Measurements from ENCODE around the gene SIX3.

SIX3 gene

GRCh38 chr2:44960871-44961270 is 19.4 kb downstream of the SIX3 start:
- no peak for DNase-seq

- no peak for DNase-seq
Observed at GRCh38 chr2:44962176-44962695, 20.7 kb downstream of the SIX3 start.

DNA sequence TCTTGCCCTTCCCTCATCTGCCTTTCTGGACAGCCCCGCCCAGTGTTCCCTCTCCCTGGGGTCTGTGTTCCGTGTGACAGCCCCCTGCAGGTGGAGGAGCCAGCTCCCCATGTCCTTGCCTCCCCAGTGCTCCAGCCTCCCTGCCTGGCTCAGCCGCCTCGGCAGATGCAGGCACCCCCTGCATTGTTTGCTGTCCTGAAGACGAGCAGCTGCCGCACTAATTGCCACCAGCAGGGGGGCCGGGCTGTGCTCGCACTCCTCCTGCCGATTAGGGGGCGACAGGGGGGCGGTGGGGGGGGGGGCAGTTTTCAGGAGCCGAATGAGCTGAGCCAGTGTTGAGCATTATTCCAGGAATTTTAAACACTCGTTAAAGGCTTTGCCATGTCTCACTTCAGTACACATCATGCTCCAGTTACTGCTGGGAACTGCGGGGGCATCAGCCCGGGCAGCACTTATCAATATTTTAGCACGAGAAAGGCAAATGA is 23.3 kb downstream of the SIX3 start:
- no peak for DNase-seq

DNA sequence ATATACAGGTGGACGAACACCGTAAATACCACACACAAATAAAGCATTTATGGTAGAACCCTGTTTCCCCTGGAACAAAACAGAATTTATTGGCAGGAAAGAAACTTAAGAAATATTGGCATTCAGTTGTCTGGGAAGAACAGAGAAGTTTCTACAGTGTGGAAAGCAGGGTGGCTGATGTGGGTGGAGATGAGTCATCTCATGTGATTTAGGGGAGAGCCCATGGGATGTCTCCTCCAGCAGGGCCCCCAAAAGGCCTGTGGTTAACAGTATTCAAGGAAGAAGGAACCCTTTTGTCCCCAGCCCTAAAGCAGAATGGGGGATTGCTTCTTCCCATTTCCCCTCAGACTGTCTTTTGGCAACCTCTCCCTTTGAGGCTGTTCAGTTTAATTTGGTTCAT is 24.2 kb downstream of the SIX3 start:
- DNase-seq, result no peak

- no peak for DNase-seq
Observed at GRCh38 chr2:44967056-44967455, 25.6 kb downstream of the SIX3 start.

DNA sequence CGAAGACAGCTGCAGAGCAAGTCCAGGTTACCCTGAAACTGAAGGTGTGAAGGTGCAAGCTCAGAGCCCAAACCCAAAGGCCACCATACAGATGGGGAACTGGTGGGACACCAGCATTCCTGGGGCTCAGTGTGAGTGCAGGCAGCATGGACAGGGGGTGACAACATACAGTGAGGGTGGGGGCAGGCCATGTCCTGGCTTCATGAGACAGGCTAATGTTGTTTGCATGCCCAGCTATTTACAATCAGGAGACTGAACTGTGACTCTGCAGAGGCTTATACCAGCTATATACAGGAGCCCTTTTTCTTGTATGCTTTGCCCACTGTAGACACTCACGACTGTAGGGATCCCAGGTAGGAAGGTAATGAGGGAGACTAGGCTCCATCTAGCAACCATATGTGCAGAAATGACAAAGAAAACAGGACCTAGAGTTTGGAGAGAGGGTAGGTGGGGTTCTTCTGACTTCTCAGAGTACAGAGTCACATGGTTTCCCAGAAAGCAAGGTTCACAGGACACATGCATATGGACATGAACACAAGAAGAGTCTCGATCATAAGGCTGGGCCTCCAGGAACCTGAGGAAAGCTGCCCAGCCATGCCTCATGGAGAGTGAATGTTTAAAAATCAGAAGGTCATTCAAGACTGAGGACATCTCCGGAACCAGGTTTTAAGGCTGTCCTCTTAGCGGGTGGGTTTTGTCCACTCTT is 26.4 kb downstream of the SIX3 start:
- DNase-seq, result no peak

DNA sequence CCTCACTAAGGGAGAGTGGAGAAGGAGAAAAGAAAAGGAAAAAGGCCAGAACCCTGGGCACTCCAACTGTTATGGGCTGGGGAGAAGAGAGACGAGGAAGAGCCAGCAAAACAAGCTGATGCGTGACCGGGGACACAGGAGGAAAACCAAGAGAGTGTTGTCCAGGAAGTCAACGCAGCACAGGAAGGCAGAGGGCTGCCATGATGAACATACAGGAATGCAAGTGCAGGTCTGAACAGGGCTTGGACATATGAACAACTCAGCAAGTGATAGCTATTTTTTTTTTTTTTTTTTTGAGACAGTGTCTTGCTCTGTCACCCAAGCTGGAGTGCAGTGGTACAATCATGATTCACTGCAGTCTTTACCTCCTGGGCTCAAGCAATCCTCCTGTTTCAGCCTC is 28.4 kb downstream of the SIX3 start:
- DNase-seq, result no peak

DNA sequence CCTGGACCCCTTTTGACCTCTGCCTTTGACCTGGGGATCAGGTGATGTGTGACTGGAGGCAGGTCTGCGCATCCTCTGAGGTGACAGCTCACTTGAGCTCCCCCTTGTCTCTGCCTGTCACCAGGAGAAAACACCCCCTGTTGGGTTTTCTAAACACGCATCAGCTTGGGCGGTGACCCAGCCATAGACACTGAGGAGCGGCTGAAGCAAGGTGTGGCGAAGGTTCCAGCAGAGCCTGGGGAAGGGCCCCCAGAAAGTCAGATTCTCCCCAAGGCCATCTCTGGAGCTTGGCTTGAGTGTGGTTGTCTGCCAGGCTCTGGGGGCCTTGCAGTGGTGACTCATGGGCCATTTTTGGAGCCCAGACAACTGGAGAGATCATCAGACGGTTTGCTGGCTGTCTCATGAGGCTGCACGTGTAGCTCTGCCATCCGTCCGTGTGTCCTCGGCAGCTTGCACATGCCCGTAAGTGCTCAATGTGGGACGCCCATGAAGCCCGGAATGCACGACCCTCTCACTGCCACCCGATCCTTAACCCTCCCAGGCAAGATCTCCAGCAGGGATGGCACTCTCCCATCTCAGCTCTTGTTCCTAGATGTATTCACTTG is 29.4 kb downstream of the SIX3 start:
- no peak for DNase-seq

DNA sequence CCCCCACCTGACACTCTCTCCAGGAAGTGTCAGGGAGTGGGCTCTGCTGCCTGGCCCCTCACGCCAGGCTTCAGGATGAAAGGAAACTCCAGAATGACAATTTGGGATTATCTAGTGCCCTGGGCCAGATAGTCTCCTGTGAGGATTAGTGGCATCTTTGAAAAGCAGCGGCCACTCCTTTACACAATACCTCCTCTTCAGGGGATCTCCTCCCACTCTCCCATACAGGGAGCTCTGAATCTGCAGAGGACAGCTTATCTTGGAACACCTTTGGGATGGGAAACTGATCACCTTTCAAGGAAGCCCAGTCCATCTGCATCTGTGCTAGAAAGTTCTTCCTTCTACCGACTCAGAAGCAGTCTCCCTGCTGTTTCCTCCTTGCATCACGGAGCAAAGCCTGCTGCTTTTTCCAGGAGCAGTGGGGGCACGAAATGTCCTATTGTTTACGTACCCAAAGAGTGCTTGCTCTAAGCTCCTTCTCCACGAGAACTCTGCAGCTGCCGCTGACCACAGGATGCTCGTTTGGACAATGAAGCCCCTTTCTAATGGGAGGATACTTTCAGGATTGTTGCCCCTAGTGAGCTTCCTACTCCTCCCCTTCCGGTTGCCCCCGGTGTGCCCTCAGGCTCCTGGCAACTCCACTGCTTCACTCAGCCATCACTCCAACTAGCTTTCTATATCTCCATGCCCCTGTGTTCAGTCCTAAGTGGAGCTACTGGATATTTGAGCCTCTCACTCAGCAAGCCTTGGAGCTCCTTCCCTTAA is 31.5 kb downstream of the SIX3 start:
- no peak for DNase-seq

- no peak for DNase-seq
Observed at GRCh38 chr2:44974064-44974715, 32.7 kb downstream of the SIX3 start.

DNA sequence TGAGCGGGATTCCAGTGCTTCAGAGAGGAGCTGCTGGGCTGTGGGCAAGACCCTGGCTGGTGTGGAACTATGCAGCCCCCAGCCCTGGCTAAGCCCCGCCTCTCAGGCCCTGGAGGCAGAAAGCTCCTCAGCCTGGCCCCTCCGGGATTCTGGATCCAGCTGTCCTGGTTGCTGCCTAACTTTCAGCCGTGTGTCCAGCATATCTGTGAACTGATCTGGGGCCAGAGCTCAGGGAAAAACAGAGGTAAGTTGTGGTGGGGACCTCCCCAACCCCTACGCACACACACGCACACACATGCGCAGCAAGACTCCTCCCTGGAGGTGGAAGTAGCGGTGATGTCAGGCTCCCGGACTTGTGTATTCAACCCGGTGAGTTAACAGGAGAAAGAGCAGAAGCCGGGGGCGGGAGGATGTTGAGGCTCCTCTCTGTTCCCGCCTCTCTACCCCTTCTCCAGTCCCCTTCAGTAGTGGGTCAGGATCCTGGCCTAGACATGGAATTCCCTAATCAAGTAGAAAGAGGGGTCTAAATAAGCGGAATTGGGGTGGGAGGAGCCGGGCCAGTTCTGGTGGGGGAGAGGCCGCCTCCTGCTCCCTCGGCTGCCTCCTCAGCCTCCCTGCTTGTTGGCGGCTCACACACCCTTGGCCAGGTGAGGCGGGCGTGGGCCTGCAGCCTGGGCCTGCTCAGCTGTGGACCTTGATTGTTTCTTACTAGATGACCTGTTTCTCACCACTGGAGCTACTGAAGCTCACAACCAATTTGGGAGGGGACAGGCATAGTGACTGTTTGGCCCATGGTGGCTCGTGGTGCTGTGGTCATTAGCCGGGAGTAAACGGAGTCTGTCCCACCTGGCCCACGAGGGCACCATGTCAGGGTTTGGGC is 34.3 kb downstream of the SIX3 start:
- no peak for DNase-seq

DNA sequence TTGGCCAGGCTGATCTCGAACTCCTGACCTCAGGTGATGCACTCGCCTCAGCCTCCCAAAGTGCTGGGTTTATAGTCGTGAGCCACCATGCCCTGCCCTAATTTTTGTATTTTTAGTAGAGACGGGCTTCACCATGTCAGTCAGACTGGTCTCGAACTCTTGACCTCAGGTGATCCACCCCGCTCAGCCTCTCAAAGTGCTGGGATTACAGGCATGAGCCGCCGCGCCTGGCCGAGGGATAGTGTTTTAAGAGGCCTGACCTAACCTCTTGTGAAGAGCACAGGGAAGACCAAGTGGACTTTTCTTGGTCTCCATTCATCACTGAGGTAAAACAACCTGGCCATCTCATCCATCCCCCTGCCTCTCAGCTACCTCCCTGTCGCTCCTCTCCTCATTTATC is 38.1 kb downstream of the SIX3 start:
- no peak for DNase-seq

DNA sequence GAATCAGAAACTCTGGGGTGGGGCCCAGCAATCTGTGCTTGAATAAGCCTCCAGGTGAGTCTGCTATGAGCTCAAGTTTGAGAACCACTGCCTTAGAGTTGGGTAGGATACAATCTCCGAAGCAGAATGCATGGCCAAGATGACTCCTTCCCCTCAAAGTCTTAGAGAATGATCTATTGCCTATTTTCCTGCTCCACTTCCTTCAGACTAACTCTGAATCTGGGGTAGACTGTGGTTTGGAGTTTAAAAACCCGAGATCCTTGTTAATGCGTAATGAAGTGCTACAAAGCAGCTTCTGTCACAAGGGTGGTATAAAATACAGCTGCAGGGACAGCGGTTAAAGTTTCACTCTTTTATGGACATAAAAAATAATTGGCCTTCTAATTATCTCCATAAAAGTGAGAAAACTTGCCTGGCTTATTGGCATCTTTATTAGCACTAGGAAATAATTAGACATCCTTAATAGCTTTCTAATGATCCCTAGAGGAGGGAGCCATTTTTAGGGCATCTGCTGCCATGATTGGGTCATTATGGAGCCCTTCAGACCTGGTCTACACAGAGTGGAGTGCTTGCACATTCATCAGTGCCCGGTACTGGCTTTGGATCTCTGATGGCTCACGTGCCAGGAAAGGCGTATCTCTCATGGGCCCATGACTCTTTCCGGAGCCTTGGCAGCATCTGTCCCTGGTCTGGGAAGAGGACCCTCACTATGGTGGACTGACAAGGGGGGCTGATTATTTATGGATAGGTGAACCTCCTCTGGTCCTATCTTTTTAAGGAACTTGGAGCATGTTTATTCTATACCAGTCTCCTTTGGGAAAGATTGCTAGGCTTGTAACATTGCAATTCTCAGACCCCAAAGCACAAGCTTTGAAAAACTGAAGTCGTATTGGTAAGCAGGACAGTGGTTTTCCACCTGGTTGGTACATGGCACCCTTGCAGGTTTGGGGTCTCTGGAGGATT is 39.5 kb downstream of the SIX3 start:
- no peak for DNase-seq

GRCh38 chr2:44981714-44982108 is 40.2 kb downstream of the SIX3 start:
- DNase-seq, result peak; percentile 91

DNA sequence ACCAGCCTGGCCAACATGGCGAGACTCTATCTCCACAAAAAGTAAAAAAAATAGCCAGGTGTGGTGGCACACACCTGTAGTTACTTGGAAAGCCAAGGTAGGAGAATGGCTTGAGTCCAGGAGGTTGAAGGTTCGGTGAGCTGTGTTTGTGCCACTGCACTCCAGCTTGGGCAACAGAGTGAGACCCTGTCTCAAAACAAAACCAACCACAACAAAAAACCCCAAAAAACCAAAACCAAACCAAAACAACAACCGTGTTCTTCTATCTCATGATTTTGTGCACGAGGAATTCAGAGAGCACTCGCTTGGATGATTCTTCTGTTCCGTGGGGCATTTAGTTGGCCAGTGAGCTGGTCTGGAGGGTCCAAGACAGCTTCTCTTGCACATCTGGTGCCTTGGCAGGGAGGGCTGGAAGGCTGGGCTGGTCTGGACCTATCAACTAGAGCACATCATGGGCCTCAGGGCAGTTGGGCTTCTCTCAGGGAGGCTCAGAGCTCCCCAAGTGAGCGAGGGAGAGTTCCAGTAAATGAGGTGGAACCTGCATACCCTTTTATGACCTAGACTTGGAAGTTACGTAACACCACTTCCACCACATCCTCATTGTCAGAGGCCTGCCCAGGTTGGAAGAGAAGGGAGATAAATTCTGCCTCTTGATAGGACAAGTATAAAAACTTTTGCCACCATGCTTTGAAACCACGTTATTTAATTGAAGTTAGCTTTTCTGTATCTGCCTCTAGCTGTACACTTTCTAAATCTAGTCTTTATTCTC is 42.5 kb downstream of the SIX3 start:
- DNase-seq, result no peak

- no peak for DNase-seq
Observed at GRCh38 chr2:44989176-44989575, 47.7 kb downstream of the SIX3 start.

DNA sequence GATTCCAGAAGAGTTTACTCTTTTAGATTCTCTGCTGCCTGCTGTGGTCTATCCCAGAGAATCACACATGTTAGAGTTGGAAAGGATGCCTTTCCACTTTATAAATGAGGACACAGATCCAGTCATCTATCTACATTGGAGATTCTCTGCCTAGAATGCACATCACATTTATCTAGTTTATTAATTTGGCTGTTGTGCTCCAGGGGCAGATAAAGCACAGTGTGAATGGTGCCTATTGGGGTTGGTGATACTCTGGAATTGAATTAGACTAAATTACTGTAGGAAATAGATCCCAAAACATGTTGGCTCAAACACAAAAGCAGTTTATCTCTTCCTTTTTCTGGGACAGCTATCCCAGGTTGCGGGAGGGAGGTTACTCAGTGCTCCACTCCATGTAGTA is 52.9 kb downstream of the SIX3 start:
- no peak for DNase-seq

Data from activated CD8-positive, alpha-beta memory T cell treated with anti-CD3 and anti-CD28 coated beads, Interleukin-2, amount 50 U/mL, for 48 hours (primary cell).